Measurements from ENCODE around the gene SCAI.
"Not testable (repeated sequence)": the region's sequence is repeated elsewhere in the genome, so short reads cannot be mapped to it uniquely, and the experiment has no call there.

SCAI gene

GRCh38 chr9:125106285-125106893 lies 36.9 kb downstream of the SCAI start:
- no peak for DNase-seq (ENCODE audit: low read depth in 2 of 2)

DNA sequence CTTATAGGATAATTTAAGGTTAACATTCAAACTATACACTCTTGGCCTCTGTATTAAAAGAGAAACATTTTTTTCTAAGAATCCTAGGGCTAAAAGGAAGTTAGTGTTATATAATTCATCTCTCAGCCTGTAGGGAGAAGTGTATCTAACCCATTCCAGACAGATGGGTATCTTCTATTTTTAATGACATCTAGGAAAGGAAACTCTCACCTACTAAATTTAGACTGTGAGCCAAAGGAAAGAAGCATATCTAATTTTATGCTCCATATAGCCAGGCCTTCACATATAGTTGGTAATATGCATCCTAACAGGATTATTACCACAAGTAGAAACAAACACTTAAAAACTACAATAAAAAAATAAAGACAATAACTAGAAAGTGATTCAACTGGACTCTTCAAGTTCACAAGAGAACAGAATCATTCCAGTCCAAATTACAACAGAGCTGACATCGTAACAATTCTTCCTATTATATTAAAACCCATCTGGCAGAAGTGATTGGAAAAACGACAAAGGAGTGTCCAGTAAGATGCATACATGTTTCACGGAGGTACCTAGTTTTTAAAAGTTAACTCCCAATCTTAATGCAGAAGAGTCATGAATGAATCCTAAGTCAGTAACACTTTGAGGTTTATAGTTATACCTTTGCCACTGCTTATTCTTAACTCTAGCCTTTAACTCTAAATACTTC lies 39.4 kb downstream of the SCAI start:
- no peak for DNase-seq (ENCODE audit: low read depth in 2 of 2)

DNA sequence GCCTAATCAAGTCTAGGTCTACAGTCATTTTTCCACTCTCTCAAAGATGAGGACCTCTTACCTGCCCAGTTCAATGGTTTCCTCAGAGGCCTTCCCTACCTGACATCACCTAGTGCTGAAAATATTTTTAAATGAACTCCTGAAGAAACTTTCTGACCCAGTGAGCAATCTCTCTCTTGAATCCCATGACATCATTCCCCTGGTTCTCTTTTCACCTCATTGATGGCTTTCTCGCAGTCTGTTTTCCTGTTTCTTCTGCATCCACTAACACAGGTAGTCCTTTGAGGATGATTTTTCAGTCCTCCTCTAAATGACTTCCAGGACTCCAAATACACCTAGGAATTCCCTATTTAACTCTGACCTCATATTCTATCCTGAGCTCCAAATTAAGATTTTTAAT lies 40.3 kb downstream of the SCAI start:
- DNase-seq (ENCODE audit: low read depth in 2 of 2), result no peak

DNA sequence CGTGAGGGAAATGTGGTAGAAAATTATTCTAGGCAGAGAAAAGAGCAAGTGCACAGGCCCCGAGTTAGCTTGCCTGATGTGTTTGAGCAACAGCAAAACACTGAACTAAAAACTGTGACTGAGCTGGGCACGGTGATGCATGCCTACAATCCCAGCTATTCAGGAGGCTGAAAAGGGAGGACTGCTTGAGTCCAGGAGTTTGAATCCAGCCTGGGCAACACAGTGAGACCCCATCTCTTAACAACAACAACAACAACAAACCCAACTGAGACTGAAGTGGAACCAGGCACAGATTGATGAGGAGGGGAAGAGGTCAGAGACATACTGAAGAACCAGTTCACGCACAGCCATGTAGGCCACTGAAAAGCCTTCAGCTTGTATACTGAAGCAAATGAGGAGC lies 42.5 kb downstream of the SCAI start:
- no peak for DNase-seq (ENCODE audit: low read depth in 2 of 2)

- DNase-seq (ENCODE audit: low read depth in 2 of 2), result no peak
Observed at GRCh38 chr9:125099816-125100215, 43.5 kb downstream of the SCAI start.

GRCh38 chr9:125095821-125096443 lies 47.4 kb downstream of the SCAI start:
- DNase-seq (ENCODE audit: low read depth in 2 of 2), result no peak

GRCh38 chr9:125091121-125091520 lies 52.2 kb downstream of the SCAI start:
- DNase-seq (ENCODE audit: low read depth in 2 of 2), result no peak

GRCh38 chr9:125089331-125089730 lies 54.0 kb downstream of the SCAI start:
- no peak for DNase-seq (ENCODE audit: low read depth in 2 of 2)

DNA sequence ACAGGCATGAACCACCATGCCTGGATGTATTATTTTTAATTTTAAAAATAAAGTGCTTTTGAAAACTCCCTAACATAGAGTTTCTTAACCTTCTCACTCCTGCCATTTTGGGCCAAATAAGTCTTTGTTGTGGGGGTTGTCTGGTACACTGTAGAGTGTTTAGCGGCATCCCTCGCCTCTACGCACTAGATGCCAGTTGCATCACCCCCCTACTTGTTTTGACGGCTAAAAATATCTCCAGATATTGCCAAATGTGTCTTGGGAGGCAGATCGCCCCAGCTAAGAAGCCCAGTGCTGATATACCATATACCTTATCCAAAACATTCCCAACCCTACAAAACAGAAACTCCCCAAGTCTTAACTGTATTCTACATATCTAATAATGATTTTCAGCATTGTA lies 54.6 kb downstream of the SCAI start:
- no peak for DNase-seq (ENCODE audit: low read depth in 2 of 2)

GRCh38 chr9:125085703-125086477 lies 57.4 kb downstream of the SCAI start:
- DNase-seq (ENCODE audit: low read depth in 2 of 2), result no peak

GRCh38 chr9:125082197-125082596 lies 61.1 kb downstream of the SCAI start:
- not testable (repeated sequence) for DNase-seq (ENCODE audit: low read depth in 2 of 2)

- DNase-seq (ENCODE audit: low read depth in 2 of 2), result not testable (repeated sequence)
Observed at GRCh38 chr9:125080797-125081196, 62.5 kb downstream of the SCAI start.

GRCh38 chr9:125079931-125080330 lies 63.4 kb downstream of the SCAI start:
- no peak for DNase-seq (ENCODE audit: low read depth in 2 of 2)

GRCh38 chr9:125075997-125076396 lies 67.3 kb downstream of the SCAI start:
- DNase-seq (ENCODE audit: low read depth in 2 of 2), result no peak

DNA sequence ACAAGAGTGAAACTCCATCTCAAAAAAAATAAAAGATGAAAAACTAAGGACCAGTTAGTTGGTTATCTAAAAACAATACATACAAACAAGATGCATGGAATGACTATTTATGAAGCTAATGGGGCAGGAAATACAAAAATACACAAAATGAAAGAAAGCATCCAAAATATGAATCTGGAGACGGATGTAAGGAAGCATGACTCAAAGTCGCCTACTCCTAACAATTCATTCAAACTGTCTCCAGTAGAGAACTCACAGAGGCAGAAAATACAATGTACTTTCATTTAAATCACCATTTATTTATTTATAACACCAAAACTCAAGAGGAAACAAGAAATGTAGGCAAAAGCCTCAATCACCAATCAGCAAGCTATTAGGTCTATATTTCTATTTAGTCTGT lies 68.4 kb downstream of the SCAI start:
- no peak for DNase-seq (ENCODE audit: low read depth in 2 of 2)

- DNase-seq (ENCODE audit: low read depth in 2 of 2), result no peak
Observed at GRCh38 chr9:125066839-125067619, 76.3 kb downstream of the SCAI start.

DNA sequence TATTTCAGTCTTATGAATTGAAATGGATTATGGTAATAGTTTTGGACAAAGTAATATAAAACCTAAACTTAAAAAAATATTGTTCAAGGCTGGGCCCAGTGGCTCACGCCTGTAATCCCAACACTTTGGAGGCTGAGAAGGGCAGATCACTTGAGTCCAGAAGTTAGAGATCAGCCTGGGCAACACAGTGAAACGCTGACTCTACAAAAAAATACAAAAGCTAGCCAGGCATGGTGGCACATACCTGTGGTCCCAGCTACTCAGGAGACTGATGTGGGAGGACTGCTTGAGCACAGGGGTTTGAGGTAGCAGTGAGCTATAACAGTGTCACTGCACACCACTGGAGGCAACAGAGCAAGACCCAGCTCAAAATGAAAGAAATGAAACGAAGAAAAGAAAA lies 81.9 kb downstream of the SCAI start:
- DNase-seq (ENCODE audit: low read depth in 2 of 2), result no peak

GRCh38 chr9:125049212-125050049 lies 93.9 kb downstream of the SCAI start:
- DNase-seq (ENCODE audit: low read depth in 2 of 2), result no peak

DNA sequence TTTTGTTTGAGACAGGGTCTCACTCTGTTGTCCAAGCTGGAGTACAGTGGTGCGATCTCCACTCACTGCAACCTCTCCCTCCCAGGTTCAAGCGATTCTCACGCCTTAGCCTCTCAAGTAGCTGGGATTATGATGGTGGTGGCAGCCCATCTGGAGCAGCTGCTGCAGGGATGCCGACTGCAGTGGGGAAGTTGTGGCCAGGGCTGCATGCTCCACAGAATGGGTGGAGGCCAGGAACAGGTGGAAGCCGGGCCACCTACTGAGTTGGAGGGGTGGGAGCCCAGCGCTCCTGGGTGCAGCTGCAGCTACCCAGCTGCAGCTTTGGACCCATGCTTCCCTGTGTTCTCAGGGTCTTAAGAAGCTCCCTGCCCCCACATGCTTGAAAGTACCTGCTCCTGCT lies 99.7 kb downstream of the SCAI start:
- DNase-seq (ENCODE audit: low read depth in 2 of 2), result no peak

DNA sequence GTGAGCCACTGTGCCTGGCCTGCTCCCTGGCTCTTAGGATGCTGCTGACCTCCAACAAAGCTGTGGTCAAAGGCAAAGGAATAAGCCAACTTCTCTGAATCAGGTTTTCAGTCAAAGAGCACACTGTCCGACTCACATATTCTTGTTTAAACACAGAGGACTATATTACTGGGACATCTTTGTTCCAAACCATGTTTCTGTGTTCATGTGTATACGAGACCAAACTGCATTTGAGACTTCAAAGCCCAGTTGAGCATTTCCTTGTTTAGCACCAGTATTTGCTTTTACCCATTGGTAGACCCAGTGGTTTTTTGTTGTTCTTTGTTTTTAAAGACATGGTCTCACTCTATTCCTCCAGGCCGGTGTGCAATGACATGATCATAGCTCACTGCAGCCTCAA lies 100.2 kb downstream of the SCAI start:
- DNase-seq (ENCODE audit: low read depth in 2 of 2), result no peak

DNA sequence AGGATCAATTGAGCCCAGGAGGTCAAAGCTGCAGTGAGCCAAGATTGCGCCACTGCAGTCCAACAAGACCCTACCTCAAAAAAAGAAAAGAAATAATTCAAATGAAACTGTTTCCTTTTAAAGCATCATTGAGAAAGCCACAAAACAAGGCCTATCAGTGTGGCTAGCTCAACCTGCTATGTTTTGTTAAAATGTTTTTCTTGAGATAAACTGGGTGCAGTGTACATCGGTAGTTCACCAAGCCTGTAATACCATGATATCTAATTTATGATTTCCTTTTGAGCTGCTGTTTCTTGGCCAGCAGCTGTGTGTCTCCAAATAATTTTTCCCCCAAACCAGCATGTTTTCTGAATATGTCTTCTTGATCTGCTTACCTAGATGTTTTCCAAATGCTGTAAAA lies 105.2 kb downstream of the SCAI start:
- DNase-seq (ENCODE audit: low read depth in 2 of 2), result no peak

All from stimulated activated CD8-positive, alpha-beta memory T cell treated with anti-CD3 and anti-CD28 coated beads, Interleukin-15, amount 100 ng/mL, for 48 hours (primary cell).